CD4-positive, alpha-beta T cell treated with Interleukin-1 beta for 1 hour (primary cell): ENCODE measurements around the gene HSPA12A.

Experiments used
- DNase-seq, 2 donors: peaks; one replicate each; pipeline ENCODE4 v3.0.0-alpha.2; 2020 to 2022

Gene HSPA12A

GRCh38 chr10:116621476-116621875 lies 120.9 kb downstream of the HSPA12A start:
- no peak for DNase-seq
